ENCODE results near the gene LRRC18.

Gene LRRC18

GRCh38 chr10:48923748-48924147 is 15.9 kb downstream of the LRRC18 start:
- DNase-seq (ENCODE audit: low read depth in 3 of 3, low spot score in 1 of 3) = no peak

GRCh38 chr10:48913674-48914073 is 26.0 kb downstream of the LRRC18 start:
- DNase-seq (ENCODE audit: low read depth in 3 of 3, low spot score in 1 of 3) = no peak

DNA sequence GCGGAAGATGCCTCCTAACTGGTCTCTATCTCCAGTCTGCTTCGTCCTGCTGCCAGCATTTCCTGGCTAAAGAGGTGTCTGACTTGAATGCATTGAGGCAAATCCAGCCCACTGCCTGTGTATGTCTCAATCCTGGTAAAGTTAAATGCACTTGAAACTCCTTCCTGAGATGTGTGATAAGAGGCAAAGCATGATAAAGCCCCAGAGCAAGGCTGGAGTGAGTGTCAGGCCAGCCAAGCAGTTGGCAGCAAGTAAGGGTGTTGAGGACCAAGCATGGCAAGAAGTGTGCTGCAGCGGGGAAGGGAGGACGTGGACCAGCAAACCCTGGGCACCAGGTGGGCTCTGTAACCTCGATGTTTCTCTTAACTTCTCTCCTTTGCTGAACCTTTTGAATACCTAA is 29.1 kb downstream of the LRRC18 start:
- no peak for DNase-seq (ENCODE audit: low read depth in 3 of 3, low spot score in 1 of 3)

DNA sequence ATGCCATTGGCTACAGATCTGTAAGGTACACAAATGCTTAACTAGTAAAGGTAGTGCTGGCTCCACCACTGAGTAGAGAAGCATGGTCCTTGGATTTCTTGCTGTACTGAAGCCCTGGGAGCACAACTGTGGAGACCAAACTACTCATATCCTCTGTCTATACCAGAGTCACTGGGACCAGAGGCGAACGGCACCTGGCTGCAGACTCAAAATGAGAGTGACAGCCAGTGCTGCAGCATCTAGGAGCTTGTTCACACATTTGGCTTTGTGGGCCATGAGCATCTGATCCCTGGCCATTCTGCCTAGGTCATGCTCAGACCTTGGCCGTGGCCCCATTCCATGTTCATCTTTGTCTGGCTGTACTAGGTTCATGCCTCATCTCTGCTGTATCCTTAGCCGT is 31.9 kb downstream of the LRRC18 start:
- no peak for DNase-seq (ENCODE audit: low read depth in 3 of 3, low spot score in 1 of 3)

GRCh38 chr10:48906841-48907240 is 32.8 kb downstream of the LRRC18 start:
- DNase-seq (ENCODE audit: low read depth in 3 of 3, low spot score in 1 of 3) = no peak

GRCh38 chr10:48905311-48905710 is 34.3 kb downstream of the LRRC18 start:
- DNase-seq (ENCODE audit: low read depth in 3 of 3, low spot score in 1 of 3) = no peak

- DNase-seq (ENCODE audit: low read depth in 3 of 3, low spot score in 1 of 3) = no peak
Measured at GRCh38 chr10:48904861-48905260, 34.8 kb downstream of the LRRC18 start.

DNA sequence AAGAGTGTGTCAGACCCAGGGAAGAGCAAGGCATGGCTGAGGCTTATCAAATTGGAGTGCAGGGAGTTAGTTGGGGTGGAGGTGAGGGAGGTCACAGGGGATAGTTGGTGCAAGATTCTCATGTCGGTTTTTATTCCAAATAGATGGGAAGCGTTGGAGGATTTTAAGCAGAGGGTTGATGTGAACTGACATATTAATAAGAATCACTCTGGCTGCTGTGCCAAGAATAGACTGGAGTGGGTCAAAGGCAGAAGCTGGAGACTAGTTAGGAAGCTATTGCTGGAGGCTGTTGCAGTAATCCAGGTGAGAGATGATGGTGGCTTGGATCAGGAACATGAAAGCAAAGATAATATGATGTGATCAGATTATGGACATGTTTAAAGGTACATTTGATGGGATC is 36.5 kb downstream of the LRRC18 start:
- no peak for DNase-seq (ENCODE audit: low read depth in 3 of 3, low spot score in 1 of 3)

DNA sequence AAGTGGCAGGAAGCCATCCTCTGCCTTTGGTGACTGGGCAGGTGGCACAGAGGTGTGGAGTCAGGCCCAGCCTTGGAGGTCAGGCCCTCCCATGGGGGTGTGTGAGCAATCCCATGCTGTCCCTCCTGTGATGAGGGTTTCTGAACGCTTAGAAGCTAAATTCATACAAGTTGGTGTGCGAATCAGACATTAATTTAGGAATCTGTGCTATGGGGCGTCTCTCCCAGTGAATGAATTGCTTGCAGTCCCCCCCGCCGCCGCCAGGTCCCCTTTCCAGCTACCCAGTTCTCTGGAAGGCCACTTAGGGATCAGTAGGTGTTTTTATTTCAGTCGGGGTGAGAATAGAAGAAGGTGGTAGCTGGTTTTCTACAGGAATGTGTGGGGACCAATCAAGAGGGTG is 37.5 kb downstream of the LRRC18 start:
- no peak for DNase-seq (ENCODE audit: low read depth in 3 of 3, low spot score in 1 of 3)

DNA sequence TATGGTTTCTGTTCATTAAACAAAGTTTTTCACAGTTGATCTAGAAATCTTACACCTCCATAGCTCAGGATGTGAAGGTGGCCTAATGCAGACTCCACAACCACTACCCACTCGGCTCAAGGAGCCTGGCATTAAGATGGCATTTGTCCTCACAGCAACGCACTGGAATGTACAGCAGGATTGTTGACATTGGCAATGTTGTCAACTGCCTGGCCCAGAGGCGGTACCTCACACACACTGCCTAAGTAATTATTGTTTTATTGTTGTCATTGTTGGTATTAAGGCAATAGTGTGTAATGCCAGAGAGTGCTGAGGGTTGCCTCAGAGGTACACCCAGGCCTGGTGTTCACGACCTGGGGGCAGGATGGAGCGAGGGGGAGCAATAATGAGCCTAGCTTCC is 38.3 kb downstream of the LRRC18 start:
- DNase-seq (ENCODE audit: low read depth in 3 of 3, low spot score in 1 of 3) = no peak

DNA sequence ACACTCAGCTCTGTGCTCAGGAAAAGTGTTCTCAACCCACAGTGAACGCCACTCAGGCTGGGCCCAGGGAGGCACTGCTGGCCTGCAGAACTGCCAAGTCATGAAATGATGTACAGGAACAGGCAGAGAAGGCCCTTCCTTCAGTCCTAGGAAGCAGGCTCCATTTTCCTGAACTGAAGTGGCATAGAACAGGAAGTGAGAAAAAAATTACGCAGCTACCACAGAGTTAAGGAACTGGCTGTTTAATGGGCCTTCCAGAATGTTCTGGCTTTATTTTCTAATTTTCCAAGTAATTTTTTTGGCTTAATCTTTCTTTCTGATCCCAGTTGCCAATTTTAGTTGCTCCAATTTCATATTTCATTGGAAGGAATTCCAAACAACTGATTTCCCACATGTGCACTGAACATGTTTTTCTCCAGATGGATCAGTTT is 39.3 kb downstream of the LRRC18 start:
- no peak for DNase-seq (ENCODE audit: low read depth in 3 of 3, low spot score in 1 of 3)

GRCh38 chr10:48899781-48900180 is 39.9 kb downstream of the LRRC18 start:
- DNase-seq (ENCODE audit: low read depth in 3 of 3, low spot score in 1 of 3) = no peak

GRCh38 chr10:48898426-48898825 is 41.2 kb downstream of the LRRC18 start:
- DNase-seq (ENCODE audit: low read depth in 3 of 3, low spot score in 1 of 3) = no peak

GRCh38 chr10:48897441-48897790 is 42.2 kb downstream of the LRRC18 start:
- no peak for DNase-seq (ENCODE audit: low read depth in 3 of 3, low spot score in 1 of 3)

DNA sequence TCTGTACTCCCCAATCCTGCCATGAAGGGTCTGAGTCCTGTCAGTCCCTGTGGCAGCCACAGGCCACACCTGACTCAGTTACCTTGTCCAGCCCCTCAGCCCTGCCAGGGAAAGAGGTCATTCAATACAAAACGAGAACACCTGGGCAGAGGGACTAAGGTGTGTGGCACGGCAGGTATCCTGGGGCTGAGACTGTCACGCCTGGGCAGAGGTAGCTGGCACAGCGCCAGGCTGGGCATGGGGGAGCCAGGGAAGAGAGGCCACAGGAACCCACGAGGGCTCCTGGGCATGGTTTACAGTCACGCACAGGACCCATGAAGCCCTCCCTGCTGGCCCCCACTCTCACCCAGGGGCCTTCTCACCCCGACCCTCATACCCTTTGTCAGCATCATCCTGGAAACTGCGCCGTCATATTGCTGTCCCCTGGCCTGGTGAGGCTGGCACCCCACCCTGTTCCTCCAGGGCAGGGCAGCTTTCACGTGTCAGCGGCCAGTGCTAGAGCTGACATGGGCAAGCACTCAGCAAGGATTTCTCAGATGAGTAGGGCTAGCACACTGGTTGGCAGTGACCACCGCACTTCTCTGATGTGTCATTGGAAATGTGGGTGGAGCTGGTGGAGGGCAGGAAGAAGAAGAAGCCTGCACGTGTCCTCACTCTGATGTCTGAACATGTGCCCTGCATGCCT is 42.7 kb downstream of the LRRC18 start:
- no peak for DNase-seq (ENCODE audit: low read depth in 3 of 3, low spot score in 1 of 3)

- no peak for DNase-seq (ENCODE audit: low read depth in 3 of 3, low spot score in 1 of 3)
Measured at GRCh38 chr10:48895803-48896195, 43.8 kb downstream of the LRRC18 start.

DNA sequence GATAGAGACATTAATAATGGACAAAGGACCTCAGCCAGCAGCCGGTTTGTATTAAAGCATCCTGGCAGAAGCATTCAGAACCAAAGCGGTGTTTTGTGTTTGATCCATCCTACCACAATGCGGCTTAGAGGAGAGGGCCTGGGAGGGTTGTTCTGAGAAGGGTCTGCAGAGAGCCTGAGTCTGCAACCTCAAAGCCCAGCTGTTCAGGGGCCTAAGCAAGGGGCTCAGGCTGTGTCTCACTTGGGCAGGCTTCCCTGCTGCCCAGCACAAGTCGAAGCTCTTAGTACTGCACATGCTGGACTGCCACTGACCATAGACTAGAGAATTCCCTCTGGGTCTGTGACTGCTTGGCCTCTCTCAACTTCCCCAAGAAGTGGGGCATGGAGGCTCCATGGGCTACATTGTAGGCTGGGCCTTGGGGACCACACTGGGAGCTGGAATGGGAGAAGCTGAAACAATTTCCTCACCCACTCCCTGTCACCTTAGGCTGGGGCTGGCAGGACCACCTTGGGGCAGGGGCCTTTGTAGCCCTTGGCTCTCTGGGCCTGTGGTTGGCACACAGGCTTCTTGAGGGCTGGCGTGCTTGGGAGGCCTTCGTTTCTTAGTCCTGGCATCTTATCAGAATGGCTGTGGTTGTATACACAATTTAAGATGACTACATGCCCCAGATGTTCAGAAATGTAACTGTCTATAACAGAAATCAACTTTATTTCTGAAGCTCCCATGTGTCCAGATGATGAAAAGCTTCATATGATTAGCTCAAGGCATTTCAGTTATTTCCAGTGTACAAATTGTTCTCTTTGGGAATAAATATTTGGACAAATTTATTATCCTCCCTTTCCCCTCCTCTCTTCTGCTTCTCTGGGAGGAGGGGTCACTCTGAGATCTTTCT is 44.5 kb downstream of the LRRC18 start:
- no peak for DNase-seq (ENCODE audit: low read depth in 3 of 3, low spot score in 1 of 3)

DNA sequence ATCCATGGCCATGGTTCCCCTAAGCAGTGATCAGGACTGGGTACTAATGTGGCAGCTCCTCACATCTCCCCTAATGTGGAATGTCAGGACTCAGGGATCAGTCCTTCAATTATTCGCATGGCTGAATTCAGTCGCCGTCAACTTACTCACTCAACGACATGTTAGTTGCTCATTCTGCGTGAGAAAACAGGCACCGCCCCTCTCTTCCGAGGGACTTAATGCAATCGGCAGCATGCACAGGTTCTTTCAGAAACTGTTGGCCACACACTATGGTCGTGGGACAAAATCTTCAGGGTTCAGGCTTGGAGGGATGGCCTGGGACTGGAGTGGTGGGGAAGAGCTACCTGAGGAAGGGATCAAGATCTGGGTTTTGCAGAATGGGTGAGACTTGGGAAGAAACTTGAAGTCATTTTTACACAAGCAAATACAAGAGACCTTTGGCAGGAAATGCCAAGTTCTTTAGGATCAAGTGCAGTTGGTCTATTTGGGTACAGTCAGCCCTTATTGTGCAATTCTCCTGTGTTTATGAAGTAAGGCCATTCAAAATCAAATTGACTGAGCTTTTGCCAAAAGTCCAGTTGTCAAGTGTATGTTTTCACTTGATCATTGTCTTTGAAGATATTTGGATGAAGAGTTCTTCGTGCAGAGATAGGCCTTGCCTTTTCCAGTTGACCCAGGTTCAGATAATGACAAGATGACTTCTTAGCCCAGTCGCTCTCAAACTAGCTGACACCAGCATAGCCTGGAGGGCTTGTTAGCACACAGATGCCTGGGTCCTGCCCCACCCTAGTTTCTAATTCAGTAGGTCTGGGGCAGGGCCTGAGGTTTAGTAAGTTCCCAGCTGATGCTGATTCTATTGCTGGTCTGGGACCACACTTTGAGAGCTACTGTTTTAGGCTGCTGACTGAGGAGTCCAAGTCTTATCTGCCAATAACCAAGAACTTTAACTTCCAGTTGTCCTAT is 48.5 kb downstream of the LRRC18 start:
- no peak for DNase-seq (ENCODE audit: low read depth in 3 of 3, low spot score in 1 of 3)

DNA sequence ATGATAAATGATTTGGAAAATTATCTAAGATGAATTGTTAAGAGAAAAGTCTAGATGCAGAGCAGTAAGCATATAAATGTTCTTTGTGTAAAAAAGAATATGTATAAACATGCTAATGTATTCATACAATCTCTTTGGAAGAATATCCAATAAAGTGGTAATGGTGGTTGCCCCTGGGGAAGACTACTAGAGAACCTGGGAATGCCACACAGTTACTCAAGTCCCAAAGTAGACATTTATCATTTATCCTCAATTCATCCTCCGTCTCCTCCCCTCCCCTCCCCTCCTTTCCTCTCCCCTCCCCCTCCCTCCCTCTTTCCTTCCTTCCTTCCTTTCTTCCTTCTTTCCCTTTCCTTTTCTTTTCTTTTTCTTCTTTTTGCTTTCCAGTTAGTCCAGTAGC is 51.7 kb downstream of the LRRC18 start:
- no peak for DNase-seq (ENCODE audit: low read depth in 3 of 3, low spot score in 1 of 3)

- DNase-seq (ENCODE audit: low read depth in 3 of 3, low spot score in 1 of 3) = no peak
Measured at GRCh38 chr10:48885376-48885775, 54.3 kb downstream of the LRRC18 start.
